Spinal cord (tissue), 10 donors: ENCODE data around the gene HID1. TPM values are rescaled to one million over a fixed set of nuclear protein-coding genes. Genes with fewer than 3 reads are reported as not detected.
"Not testable (repeated sequence)": the region's sequence is repeated elsewhere in the genome, so short reads cannot be mapped to it uniquely, and the experiment has no call there.

Experiments used
- DNase-seq, 6 donors: peaks; one replicate each; pipeline versions ENCODE4 v3.0.0 to v3.0.0-alpha.2; 2013 to 2015; ENCODE audit warnings: low spot score in 6 of 6, low read depth in 4 of 6
- H3K27ac ChIP-seq: one replicate; pipeline ENCODE4 v1.5.1; 2013; ENCODE audit warnings: low read depth, low read length, control low read depth
- H3K27me3 ChIP-seq: one replicate; pipeline ENCODE4 v1.6.1; 2013; ENCODE audit warnings: low read length; ENCODE audit not compliant: control insufficient read depth, insufficient read depth
- H3K36me3 ChIP-seq: one replicate; pipeline ENCODE4 v1.6.1; 2013; ENCODE audit warnings: low read length; ENCODE audit not compliant: control insufficient read depth, insufficient read depth
- H3K4me1 ChIP-seq: one replicate; pipeline ENCODE4 v1.6.1; 2013; ENCODE audit warnings: low read length; ENCODE audit not compliant: control insufficient read depth, insufficient read depth
- H3K4me3 ChIP-seq: one replicate; pipeline ENCODE4 v1.5.1; 2013; ENCODE audit warnings: low read depth, low read length, control low read depth
- H3K9me3 ChIP-seq: one replicate; pipeline ENCODE4 v1.6.1; 2013; ENCODE audit warnings: low read length; ENCODE audit not compliant: control insufficient read depth, insufficient read depth
- WGBS: methylation state at CpG from one replicate; pipeline ENCODE4 v1.1.5; 2013; ENCODE audit warnings: missing lambda C conversion rate; ENCODE audit not compliant: insufficient coverage; 5-methylcytosine and 5-hydroxymethylcytosine counted together
- polyA plus RNA-seq, 2 donors: library from polyadenylated mRNA; unstranded; fragments of 120-200 nt; gene quantifications; one replicate each; pipeline ENCODE4 v1.2.1, GENCODE V29; 2013; ENCODE audit not compliant: insufficient read length in 2 of 2
- total RNA-seq, 2 donors: library from RNA; depleted of rRNA in 1 of 2; stranded (reverse); fragments of 120-200 nt in 1 of 2; fragments of >200 nt in 1 of 2; gene quantifications; one replicate each; pipeline versions ENCODE4 v1.2.3 to v1.2.4, GENCODE V29; 2013 to 2014
- donor health status: healthy.

The HID1 gene
- total and polyA plus RNA-seq, 4 donors, result 12.3 to 61.6 (median 33.8) TPM

- Histone ChIP-seq H3K9me3 (no peaks in the 10 kb centered on the region), H3K36me3 (peaks cover 12% of the 10 kb centered on the region), H3K27ac (peak overlapping the region; percentile 97), H3K27me3 (no peaks in the 10 kb centered on the region), H3K4me3 (peak overlapping the region; percentile 82), H3K4me1 (peaks cover 16% of the 10 kb centered on the region)
- 10% methylated on average over 8 of the region's 13 CpGs for WGBS
- peak in 4 of 6 donors; percentile 25 to 86 (median 64) for DNase-seq
These were observed 39.0 kb upstream of the HID1 start for GRCh38 chr17:75011401-75012095.

- DNase-seq, result peak in 2 of 6 donors; percentile 36 to 50
- H3K9me3 ChIP-seq, result no peaks in the 10 kb centered on the region
- H3K27ac ChIP-seq, result peak overlapping the region; percentile 97
- 60% methylated on average over 5 of the region's 8 CpGs for WGBS
- H3K4me3 ChIP-seq, result peak overlapping the region; percentile 82
- peaks cover 16% of the 10 kb centered on the region for H3K4me1 ChIP-seq
- no peaks in the 10 kb centered on the region for H3K27me3 ChIP-seq
- H3K36me3 ChIP-seq, result peaks cover 13% of the 10 kb centered on the region
These were observed 38.3 kb upstream of the HID1 start for GRCh38 chr17:75010683-75011400.

- no peaks in the 10 kb centered on the region for H3K27me3 ChIP-seq
- H3K9me3 ChIP-seq, result no peaks in the 10 kb centered on the region
- H3K27ac ChIP-seq, result no peak overlapping the region
- H3K36me3 ChIP-seq, result peaks cover 26% of the 10 kb centered on the region
- H3K4me1 ChIP-seq, result peaks cover 13% of the 10 kb centered on the region
- WGBS, result 67% methylated on average over 1 of the region's 2 CpGs
- no peak overlapping the region for H3K4me3 ChIP-seq
- DNase-seq, result no peak
These were observed 36.7 kb upstream of the HID1 start for GRCh38 chr17:75009139-75009724.

- Histone ChIP-seq H3K9me3 (no peaks in the 10 kb centered on the region), H3K36me3 (peaks cover 35% of the 10 kb centered on the region), H3K27ac (no peak overlapping the region), H3K27me3 (no peaks in the 10 kb centered on the region), H3K4me3 (no peak overlapping the region), H3K4me1 (peaks cover 13% of the 10 kb centered on the region)
- no peak for DNase-seq
- 79% methylated on average over 4 of the region's 6 CpGs for WGBS
These were observed 35.8 kb upstream of the HID1 start for GRCh38 chr17:75008373-75008772.

GRCh38 chr17:75006653-75007052 lies 34.1 kb upstream of the HID1 start:
- peaks cover 6% of the 10 kb centered on the region for H3K4me1 ChIP-seq
- no peak overlapping the region for H3K27ac ChIP-seq
- WGBS, result 85% methylated on average over 3 of the region's 5 CpGs
- H3K4me3 ChIP-seq, result no peak overlapping the region
- no peak for DNase-seq
- peaks cover 52% of the 10 kb centered on the region for H3K36me3 ChIP-seq
- H3K27me3 ChIP-seq, result no peaks in the 10 kb centered on the region
- H3K9me3 ChIP-seq, result no peaks in the 10 kb centered on the region

- DNase-seq, H3K27ac ChIP-seq, H3K9me3 ChIP-seq, H3K4me3 ChIP-seq, H3K27me3 ChIP-seq, H3K4me1 ChIP-seq: not testable (repeated sequence)
- H3K36me3 ChIP-seq, result peaks cover 58% of the 10 kb centered on the region
- whole genome bisulfite sequencing, result 100% methylated on average over 2 of the region's 6 CpGs
These were observed 33.5 kb upstream of the HID1 start for GRCh38 chr17:75006084-75006483.

GRCh38 chr17:75005291-75005690 lies 32.7 kb upstream of the HID1 start:
- H3K36me3 ChIP-seq, result peaks cover 63% of the 10 kb centered on the region
- H3K4me1 ChIP-seq, result no peaks in the 10 kb centered on the region
- no peak overlapping the region for H3K4me3 ChIP-seq
- no peaks in the 10 kb centered on the region for H3K9me3 ChIP-seq
- H3K27me3 ChIP-seq, result no peaks in the 10 kb centered on the region
- no peak overlapping the region for H3K27ac ChIP-seq
- 93% methylated on average over 3 of the region's 8 CpGs for WGBS
- no peak for DNase-seq

- Histone ChIP-seq H3K36me3 (peaks cover 71% of the 10 kb centered on the region), H3K4me1 (no peaks in the 10 kb centered on the region), H3K4me3 (no peak overlapping the region), H3K27me3 (no peaks in the 10 kb centered on the region), H3K27ac (no peak overlapping the region), H3K9me3 (no peaks in the 10 kb centered on the region)
- 94% methylated on average over 2 of the region's 3 CpGs for WGBS
- DNase-seq, result no peak
These were observed 31.8 kb upstream of the HID1 start for GRCh38 chr17:75004371-75004770.

GRCh38 chr17:75003957-75004355 lies 31.4 kb upstream of the HID1 start:
- peaks cover 74% of the 10 kb centered on the region for H3K36me3 ChIP-seq
- no peaks in the 10 kb centered on the region for H3K9me3 ChIP-seq
- no peak overlapping the region for H3K4me3 ChIP-seq
- H3K27me3 ChIP-seq, result no peaks in the 10 kb centered on the region
- H3K27ac ChIP-seq, result no peak overlapping the region
- WGBS, result 95% methylated on average over 17 of the region's 19 CpGs
- DNase-seq, result no peak
- no peaks in the 10 kb centered on the region for H3K4me1 ChIP-seq
